ENCODE measurements around the gene ZAR1L. TPM values are rescaled to one million over a fixed set of nuclear protein-coding genes. Genes with fewer than 3 reads are reported as not detected.
"Not testable (repeated sequence)": the region's sequence is repeated elsewhere in the genome, so short reads cannot be mapped to it uniquely, and the experiment has no call there.

Gene ZAR1L
- total RNA-seq, result not detected

- H3K4me1 ChIP-seq, result peaks cover 0 to 3% (median 0%) of the 10 kb centered on the region in 4 donors
- H3K4me3 ChIP-seq, result peak within 1 kb of the TSS; percentile 70 to 85 (median 78)
- no peaks in the 10 kb centered on the region for H3K27me3 ChIP-seq
- H3K36me3 ChIP-seq, result no peaks in the 10 kb centered on the region
- peak; percentile 91 to 96 (median 93) for DNase-seq
- peak within 1 kb of the TSS; percentile 87 to 99 (median 93) for H3K27ac ChIP-seq
- peak; percentile 51 to 60 for TF ChIP-seq POLR2A (IDR thresholded peaks at IDR 0.05)
- peak in 1 of 6 experiments; percentile 3 for TF ChIP-seq CTCF (IDR thresholded peaks at IDR 0.05)
- H3K9me3 ChIP-seq, result no peaks in the 10 kb centered on the region
Observed at GRCh38 chr13:32315238-32316027, at the start of gene ZAR1L, which contains the start of gene BRCA2. TSS of gene ZAR1L (minus strand) at chr13:32315363. CDS start at chr13:32311925, 3,438 bp downstream. TSS of gene BRCA2 (plus strand) at chr13:32315508. CDS start at chr13:32316461, 953 bp downstream.

- H3K27ac ChIP-seq, result no peak overlapping the region
- no peaks in the 10 kb centered on the region for H3K36me3 ChIP-seq
- no peak overlapping the region for H3K4me3 ChIP-seq
- TF ChIP-seq POLR2A (IDR thresholded peaks at IDR 0.05) (no peak), CTCF (IDR thresholded peaks at IDR 0.05) (no peak)
- no peaks in the 10 kb centered on the region for H3K9me3 ChIP-seq
- H3K4me1 ChIP-seq, result no peaks in the 10 kb centered on the region
- DNase-seq, result no peak
- H3K27me3 ChIP-seq, result no peaks in the 10 kb centered on the region
Observed at GRCh38 chr13:32362574-32362973, 47.4 kb upstream of the ZAR1L start.

- DNase-seq, H3K4me3 ChIP-seq, H3K36me3 ChIP-seq, H3K27ac ChIP-seq, H3K9me3 ChIP-seq, H3K27me3 ChIP-seq, H3K4me1 ChIP-seq: not testable (repeated sequence)
Observed at GRCh38 chr13:32355935-32356334, 40.8 kb upstream of the ZAR1L start.

GRCh38 chr13:32354040-32354439 lies 38.9 kb upstream of the ZAR1L start:
- no peak for DNase-seq
- Histone ChIP-seq H3K27me3 (no peaks in the 10 kb centered on the region), H3K36me3 (no peaks in the 10 kb centered on the region), H3K9me3 (no peaks in the 10 kb centered on the region), H3K4me1 (no peaks in the 10 kb centered on the region), H3K27ac (no peak overlapping the region), H3K4me3 (no peak overlapping the region)
- TF ChIP-seq CTCF (IDR thresholded peaks at IDR 0.05), result no peak
- no peak for TF ChIP-seq POLR2A (IDR thresholded peaks at IDR 0.05)

- H3K27me3 ChIP-seq, H3K9me3 ChIP-seq, H3K36me3 ChIP-seq, DNase-seq, H3K27ac ChIP-seq, H3K4me3 ChIP-seq, H3K4me1 ChIP-seq: not testable (repeated sequence)
Observed at GRCh38 chr13:32350839-32351441, 35.8 kb upstream of the ZAR1L start.

- no peaks in the 10 kb centered on the region for H3K27me3 ChIP-seq
- DNase-seq, result no peak
- no peak overlapping the region for H3K27ac ChIP-seq
- no peaks in the 10 kb centered on the region for H3K4me1 ChIP-seq
- H3K36me3 ChIP-seq, result no peaks in the 10 kb centered on the region
- no peaks in the 10 kb centered on the region for H3K9me3 ChIP-seq
- no peak overlapping the region for H3K4me3 ChIP-seq
- no peak for TF ChIP-seq POLR2A (IDR thresholded peaks at IDR 0.05)
Observed at GRCh38 chr13:32347651-32348050, 32.5 kb upstream of the ZAR1L start.

GRCh38 chr13:32340914-32341313 lies 25.8 kb upstream of the ZAR1L start:
- Histone ChIP-seq H3K36me3 (no peaks in the 10 kb centered on the region), H3K27me3 (no peaks in the 10 kb centered on the region), H3K27ac (no peak overlapping the region), H3K4me1 (no peaks in the 10 kb centered on the region), H3K4me3 (no peak overlapping the region), H3K9me3 (no peaks in the 10 kb centered on the region)
- DNase-seq, result no peak
- no peak for TF ChIP-seq POLR2A (IDR thresholded peaks at IDR 0.05)
- TF ChIP-seq CTCF (IDR thresholded peaks at IDR 0.05), result no peak

Measured in Peyer's patch (tissue), 4 donors.